Ammon's horn (tissue), 1 donor: Measurements from ENCODE around the gene CFAP57.

Experiments
- DNase-seq: peaks from one replicate; pipeline ENCODE4 v3.0.0-alpha.2; 2016; ENCODE audit warnings: low spot score

CFAP57 gene

GRCh38 chr1:43299101-43299500 is 127.0 kb downstream of the CFAP57 start:
- no peak for DNase-seq

GRCh38 chr1:43300378-43301094 is 128.4 kb downstream of the CFAP57 start, which contains the start of gene TIE1:
TSS of gene TIE1 (plus strand) at chr1:43300982. CDS start at chr1:43301072, 90 bp downstream.
- DNase-seq, result no peak

- no peak for DNase-seq
These were observed 130.1 kb downstream of the CFAP57 start for GRCh38 chr1:43302201-43302600.

GRCh38 chr1:43302721-43303470 is 130.8 kb downstream of the CFAP57 start:
- no peak for DNase-seq

- DNase-seq, result no peak
These were observed 131.6 kb downstream of the CFAP57 start for GRCh38 chr1:43303471-43304313.
